Measurements from ENCODE around the gene CSNK1G2.

- TF ChIP-seq RCOR1 (IDR thresholded peaks at IDR 0.05; ENCODE audit: low read depth, low read length) = no peak
- TF ChIP-seq CTCF (IDR thresholded peaks at IDR 0.05) = no peak
- TF ChIP-seq POLR2A (IDR thresholded peaks at IDR 0.05; ENCODE audit: low read length) = no peak
- TF ChIP-seq SMC3 (IDR thresholded peaks at IDR 0.05) = no peak
- TF ChIP-seq EP300 (IDR thresholded peaks at IDR 0.05) = no peak
- no peak for TF ChIP-seq HMGXB4 (CRISPR knock-in tag; IDR thresholded peaks at IDR 0.05; ENCODE audit: borderline replicate concordance)
- no peak for TF ChIP-seq CBX2 (IDR thresholded peaks at IDR 0.05; ENCODE audit: borderline replicate concordance, low read depth)
- no peak for TF ChIP-seq KDM1A (IDR thresholded peaks at IDR 0.05; ENCODE audit: low read depth)
- TF ChIP-seq ESRRA (IDR thresholded peaks at IDR 0.05; ENCODE audit: borderline replicate concordance, low read length) = no peak
- TF ChIP-seq BHLHE40 (IDR thresholded peaks at IDR 0.05; ENCODE audit: low read depth, low read length) = no peak
- no peak for TF ChIP-seq CEBPB (IDR thresholded peaks at IDR 0.05)
Observed at GRCh38 chr19:1990230-1991017, 49.5 kb downstream of the CSNK1G2 start.

Measured in A549 (cell line).